GM18526 (cell line): Measurements from ENCODE around the gene DHRS13.
A peak's percentile ranks its signal among the peaks of the same experiment; 100 is the strongest.

Experiments
- POLR2A ChIP-seq: IDR thresholded peaks from 3 replicates; pipeline ENCODE4 v1.6.1; 2011; ENCODE audit not compliant: insufficient read length; ENCODE audit errors: extremely low read depth

The DHRS13 gene, protein sequence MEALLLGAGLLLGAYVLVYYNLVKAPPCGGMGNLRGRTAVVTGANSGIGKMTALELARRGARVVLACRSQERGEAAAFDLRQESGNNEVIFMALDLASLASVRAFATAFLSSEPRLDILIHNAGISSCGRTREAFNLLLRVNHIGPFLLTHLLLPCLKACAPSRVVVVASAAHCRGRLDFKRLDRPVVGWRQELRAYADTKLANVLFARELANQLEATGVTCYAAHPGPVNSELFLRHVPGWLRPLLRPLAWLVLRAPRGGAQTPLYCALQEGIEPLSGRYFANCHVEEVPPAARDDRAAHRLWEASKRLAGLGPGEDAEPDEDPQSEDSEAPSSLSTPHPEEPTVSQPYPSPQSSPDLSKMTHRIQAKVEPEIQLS

DNA sequence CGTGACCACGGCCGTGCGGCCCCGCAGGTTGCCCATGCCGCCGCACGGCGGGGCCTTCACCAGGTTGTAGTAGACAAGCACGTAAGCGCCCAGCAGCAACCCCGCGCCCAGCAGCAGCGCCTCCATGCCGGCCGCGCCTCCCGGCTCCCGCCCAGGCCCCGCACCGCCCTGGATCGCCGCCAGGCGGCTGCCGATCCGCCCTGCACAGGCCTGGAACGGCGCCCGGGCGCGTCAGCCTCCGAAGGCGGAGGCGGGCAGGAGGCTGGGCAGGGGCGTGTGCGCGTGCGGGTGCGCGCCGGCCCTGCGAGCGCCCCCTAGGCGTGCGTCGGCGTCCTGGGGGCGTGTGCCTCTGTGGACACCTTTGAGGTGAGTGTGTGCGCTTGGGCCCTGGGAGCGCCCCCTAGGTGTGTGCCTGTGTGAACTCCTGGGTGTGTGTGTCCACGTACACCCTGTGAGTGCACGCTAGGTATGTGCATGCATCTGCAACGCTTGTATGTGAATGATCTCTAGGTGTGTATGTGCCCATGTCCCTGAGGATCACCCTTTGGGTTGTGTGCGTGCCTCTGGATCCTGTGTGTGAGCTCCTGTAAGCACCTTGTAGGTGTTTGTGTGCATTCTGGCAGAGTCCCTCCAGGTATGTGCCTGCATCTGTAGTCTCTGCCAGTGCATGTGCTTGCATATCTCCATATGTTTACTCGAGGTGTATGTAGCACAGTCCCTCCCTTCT is at the start of gene DHRS13:
Gene DHRS13, minus strand, starts transcription at position 261 of the 727 bp plus-strand sequence. Its CDS starts 135 bp downstream, at position 126.
- peak; percentile 31 for TF ChIP-seq POLR2A

DNA sequence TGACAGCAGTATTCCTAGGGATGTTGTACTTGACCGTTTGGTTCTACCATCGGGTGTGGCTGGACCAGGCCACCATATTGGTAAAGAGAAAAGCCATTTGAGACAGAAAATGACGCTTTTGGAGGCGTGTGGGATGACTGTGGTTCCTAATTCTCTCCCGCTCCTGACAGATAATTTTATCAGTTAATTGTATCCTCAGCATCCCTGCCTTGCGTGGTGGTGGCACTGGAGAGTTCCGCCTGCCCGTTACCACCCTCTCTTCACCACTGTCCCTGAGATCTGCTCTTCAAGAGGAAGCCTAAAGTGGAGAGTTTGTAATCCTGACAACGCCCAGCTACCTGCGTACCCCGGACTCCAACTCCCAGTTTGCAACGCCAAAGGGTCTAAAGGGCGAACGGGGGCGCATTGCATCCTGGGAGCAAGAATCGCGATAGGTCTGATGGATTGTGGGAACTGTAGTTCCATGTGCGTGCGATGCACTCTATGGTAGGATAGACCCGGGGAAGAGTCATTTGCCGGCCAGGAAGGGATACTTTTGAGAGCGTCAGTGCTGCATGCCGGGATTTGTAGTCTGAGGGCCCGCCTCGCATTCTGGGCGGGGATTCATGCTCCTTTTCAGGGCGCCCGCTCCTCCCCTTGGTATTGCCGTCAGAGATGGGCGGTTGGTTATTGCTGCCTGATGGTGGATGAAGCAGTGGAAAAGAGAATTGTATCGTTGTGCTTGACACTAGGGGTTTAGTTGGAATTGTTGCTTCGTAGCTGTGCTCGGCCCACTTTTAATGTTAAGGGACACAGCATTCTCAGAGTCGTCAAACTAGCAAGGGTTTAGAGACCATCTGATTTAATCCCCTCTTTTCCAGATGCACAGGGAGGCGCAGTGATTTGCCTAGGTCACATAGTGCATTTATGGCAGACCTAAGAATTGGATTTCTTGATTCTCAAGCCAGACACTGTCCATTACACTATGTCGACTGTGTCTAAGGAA is 49.4 kb upstream of the DHRS13 start:
- peak; percentile 44 for TF ChIP-seq POLR2A

DNA sequence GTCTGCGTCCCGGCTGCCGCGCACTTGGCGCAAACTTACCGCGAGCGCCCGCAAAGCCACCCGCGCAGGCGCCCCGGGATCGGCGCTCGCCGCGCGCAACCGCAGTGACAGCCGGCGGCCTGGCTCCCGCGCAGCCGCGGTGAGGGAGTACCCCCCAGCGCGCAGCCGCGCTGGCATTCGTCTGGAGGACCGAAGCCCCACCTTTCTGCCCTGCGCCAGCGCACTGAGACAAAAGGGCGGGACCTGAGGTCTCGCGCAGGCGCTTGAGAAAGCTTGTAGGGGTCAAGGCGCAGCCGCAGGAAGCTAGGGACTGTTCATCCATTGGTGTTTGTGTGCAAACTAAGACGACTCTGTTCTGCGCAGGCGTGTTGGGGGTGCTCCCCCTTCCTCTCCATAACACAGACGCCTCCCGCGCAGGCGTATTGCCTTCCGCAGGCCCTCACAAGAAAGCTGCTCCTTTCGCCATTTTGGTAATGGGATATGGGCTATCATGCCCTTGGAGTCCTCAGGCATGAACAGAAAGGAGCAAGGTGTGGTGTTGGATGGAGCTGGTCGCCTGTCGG is 48.6 kb upstream of the DHRS13 start, which contains the start of gene PHF12:
Gene PHF12, minus strand, starts transcription at position 91 of the 563 bp plus-strand sequence. CDS start 558 bp downstream, outside the sequence.
- peak; percentile 62 for TF ChIP-seq POLR2A

DNA sequence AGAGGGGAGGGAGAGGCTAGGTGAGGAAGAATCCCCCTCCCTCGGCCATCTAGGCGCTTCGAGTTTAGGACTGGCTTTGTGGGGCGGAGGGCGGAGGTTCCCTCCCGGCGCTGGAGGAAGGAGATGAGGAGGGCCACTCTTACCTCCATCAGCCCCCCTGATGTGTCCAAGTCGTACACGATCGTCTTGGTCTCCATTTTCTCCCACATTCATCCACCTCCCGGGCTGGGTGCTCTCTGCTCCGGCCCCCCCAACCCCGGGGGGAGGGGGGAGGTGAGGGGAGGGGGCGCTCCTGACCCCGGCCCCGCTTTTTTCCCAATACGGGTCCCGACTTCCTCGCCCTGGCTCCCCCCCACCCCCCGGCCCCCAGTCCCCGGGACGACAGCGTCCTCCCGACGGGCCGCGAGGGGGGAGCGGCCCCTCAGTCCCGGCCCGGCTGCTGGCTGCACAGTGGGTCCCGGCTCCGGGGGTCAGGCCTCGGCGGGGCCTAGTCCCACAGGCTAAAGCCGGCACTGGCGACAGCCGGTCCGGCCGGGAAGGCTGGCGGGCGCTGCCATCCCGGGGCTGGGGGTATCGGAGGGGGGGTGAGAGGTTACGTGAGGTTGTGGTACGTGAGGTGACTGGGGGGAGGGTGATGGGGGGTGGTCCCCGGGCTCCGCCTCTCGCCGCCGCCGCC is 48.0 kb upstream of the DHRS13 start:
- TF ChIP-seq POLR2A: no peak

DNA sequence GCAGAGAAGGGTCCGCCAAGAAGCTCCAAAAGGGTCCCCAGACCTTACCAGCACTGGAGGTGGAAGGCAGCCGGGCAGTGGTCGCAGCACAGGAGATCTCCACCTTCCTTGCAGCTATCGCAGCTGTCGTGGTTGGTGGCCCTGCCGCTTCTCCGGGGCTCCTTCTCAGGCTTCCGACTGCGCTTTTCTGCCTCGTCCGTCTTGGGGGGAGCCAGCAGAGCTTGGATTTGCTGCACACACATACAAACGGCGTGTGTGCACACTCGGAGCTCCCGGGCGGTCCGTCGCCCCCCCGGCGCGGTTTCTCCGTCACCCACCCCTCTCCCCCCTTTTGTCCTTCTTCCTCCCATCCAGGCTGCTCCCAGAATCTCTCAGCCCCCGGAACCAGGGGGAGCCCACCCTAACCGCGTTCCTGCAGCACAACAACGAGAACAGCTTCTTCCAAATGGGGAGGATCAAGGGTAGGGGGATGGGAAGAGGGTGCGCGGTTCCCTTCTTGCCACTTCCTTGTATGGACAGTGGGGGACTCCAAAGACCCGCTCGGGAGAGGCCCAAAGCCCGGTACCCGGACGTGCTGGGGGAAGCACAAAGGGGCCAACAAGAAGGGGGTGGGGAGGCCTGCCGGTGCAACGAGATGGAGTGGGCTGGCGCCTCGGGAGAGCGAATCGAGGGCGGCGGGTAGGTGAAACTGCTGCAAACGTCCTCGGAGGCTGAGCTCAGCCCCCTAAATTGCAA is 47.3 kb upstream of the DHRS13 start:
- no peak for TF ChIP-seq POLR2A

DNA sequence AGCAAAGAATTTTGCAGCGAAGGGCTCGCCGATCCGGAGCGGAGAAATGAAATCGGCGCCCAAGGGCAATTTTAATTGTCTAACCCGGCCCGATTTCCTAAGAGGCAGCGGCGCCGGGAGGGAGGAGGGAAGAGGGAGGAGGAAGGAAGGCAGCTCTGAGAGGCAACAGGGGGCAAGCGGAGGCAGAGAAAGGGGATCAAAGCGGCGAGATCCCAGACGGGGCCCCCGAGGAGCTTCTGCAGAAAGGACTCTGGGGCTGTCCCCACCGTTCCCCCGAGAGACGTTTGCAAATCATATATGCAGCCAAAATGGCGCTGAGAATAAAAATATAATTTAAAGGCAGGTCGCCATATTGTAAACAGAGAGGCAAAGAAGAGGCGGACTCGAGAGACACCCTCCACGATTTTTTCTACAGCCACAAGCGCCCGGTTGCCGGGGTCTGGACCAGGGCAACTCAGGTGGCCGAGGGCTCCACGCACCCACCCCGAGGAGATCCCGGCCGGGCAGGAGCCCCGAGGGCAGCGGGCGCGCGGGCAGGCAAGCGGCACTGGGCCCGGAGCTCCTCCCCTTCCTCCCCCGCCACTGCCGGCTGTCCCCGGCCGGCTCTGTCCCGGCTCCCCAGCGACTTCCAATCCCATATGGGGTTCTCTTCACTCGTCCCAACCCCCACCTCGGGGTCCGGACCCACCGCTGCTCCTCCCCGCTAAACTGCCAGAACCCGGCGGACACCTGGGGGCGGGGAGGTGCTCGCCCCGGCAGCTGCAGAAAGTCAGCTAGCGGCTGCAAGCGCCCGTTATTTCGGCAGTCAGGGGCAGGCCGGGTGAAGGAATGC is 46.5 kb upstream of the DHRS13 start:
- TF ChIP-seq POLR2A: peak; percentile 21

DNA sequence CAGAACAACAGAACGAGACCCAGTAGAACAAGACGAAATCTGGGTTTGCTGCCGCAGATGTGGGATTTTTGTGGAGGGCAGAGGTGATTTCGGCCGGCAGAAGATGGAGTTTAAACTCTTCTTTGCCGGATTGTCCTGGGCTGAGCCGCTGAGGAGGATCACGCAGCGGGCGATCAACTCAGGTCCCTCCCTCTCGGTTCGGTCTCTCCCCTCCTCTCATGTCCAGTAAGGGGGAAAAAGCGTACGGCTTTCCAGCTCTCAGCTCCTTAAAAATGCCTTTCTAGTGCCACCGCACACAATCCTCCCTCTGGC is 46.0 kb upstream of the DHRS13 start:
- no peak for TF ChIP-seq POLR2A

DNA sequence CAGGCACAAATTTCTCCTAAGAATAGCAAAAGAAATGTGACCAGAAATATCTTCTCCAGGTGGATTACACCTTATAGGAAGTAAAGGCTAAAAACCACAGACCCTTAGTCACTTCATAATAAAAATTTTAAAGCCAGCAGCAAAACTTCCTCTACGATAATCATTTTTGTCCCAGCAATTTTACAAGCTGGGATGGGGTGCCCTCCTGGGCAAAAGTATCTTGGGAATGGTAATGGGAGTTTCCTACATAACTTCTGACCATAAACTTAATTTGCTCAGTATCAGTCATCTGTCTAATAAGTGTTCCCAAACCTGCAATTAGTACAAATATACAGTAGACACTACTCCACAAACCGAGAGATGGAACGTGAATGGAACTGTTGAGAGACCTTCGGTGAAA is 45.5 kb upstream of the DHRS13 start:
- no peak for TF ChIP-seq POLR2A

DNA sequence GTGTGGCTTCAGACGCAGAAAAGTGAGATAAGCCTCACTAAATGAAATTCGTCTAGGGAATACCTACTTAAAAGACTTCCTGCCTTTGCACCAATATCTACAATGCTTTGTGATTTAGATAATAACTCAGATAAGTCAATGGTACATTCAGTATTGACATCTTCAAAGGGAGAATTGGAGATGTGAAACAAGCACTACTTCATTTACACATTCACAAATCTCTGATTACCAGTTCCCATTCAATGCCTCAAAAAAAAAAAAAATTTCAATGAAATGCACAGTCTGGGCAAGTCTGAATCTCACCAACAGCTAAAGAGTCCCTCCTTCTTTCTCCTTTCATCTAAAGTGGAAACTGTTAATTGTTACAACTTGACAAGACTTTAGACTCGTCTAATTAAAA is 44.8 kb upstream of the DHRS13 start:
- TF ChIP-seq POLR2A: no peak

DNA sequence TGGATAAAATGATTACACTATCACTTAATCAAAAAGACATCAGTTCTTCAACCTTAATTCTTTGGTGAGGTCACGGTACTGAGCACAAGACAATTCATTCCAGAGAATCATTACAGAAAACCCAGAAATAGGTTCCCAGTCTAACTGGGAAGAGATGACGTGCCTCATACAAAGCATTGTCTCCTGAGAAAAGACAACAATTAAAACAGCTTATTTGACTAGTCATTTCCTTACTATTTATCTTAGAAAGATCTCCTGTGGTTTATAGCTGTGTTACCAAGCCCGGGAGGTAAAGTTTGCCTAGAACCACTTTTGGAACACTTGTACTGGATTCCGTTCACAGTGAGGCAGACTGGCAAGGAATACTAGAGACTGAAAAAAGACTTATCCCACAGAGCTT is 43.4 kb upstream of the DHRS13 start:
- no peak for TF ChIP-seq POLR2A

DNA sequence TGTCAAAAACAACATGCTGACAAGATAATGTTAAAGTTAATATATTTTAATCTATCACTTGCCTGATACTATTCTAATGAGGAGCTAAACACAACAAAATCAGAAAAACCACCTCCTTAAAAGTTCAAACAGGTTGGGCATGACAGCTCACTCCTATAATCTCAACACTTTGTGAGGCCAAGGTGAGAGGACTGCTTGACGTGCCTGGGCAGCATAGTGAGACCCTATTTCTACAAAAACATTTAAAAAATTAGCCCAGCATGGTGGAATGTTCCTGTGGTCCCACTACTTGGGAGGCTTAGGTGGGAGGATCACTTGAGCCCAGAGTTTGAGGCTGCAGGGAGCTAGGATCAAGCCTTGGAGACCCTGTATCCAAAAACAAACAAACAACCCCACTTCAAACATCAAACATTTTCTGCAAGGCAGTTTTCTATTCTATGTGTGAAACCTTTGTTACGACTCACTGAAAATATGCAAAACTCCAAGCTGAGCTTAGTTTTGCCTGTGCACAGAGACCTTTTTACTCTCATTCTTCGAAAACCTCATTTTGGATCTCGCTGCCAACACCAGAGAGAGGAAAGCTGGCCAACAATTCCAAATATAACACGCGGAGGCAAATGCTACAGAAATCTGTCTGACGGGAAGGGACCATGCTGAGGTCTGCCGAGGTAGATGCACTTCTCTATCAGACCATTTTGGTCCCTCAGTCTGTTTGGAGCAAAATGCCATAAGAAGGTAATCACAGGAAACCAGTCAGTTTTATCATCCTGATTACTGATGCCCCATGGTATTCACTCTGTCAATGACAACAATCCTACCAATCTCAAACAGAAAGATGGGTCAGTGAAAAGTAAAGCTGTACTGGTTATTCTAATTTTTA is 42.2 kb upstream of the DHRS13 start:
- TF ChIP-seq POLR2A: no peak

DNA sequence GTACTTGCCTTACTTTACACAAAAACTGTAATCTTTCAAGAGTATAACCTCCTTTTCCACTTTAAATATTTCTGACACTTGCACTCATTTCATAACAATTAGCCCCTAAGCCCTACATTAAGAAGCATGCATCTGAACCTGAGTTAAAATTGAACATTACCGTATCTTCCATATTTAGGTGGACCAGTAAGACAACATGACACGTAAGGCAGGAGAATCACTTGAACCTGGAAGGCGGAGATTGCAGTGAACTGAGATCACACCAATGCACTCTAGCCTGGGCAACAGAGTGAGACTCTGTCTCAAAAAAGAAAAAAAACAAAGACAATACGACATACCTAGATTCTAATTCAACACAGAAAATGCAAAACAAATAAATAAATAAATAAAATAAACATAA is 41.5 kb upstream of the DHRS13 start:
- TF ChIP-seq POLR2A: no peak
